Gastrocnemius medialis (tissue), 4 donors: ENCODE results near the gene MAN2C1.

Experiments used
- CTCF ChIP-seq, 5 experiments: fragments of 450-650 bp in 3 of 5; fragments of 200-600 bp in 2 of 5; sonication (generic) in 2 of 5; IDR thresholded peaks in 4 of 5; conservative IDR thresholded peaks in 1 of 5; 1 replicate in 4 of 5; 2 replicates in 1 of 5; pipeline ENCODE4 v1.5.1; 2016 to 2019; ENCODE audit warnings: antibody characterized with exemption in 5 of 5, mild to moderate bottlenecking in 3 of 5, moderate library complexity in 3 of 5
- POLR2A ChIP-seq, 2 donors: fragments of 450-650 bp; IDR thresholded peaks; one replicate each; pipeline ENCODE4 v1.6.1; 2017; ENCODE audit warnings: antibody characterized with exemption in 2 of 2, mild to moderate bottlenecking in 2 of 2, moderate library complexity in 2 of 2

GRCh38 chr15:75349851-75350588 lies 18.4 kb downstream of the MAN2C1 start:
- TF ChIP-seq POLR2A (IDR thresholded peaks at IDR 0.05) (no peak), CTCF (IDR thresholded peaks at IDR 0.05 in 4 of 5, conservative IDR thresholded peaks at IDR 0.05 in 1 of 5) (no peak)
